ENCODE data around the gene ARHGAP26. TPM values are rescaled to one million over a fixed set of nuclear protein-coding genes. Genes with fewer than 3 reads are reported as not detected.

The ARHGAP26 gene
- total and polyA plus RNA-seq, 2 experiments from 2014 or later = 9.5 to 16.8 TPM

- TF ChIP-seq ZNF462 (CRISPR knock-in tag; IDR thresholded peaks at IDR 0.05) = no peak
- no peak for TF ChIP-seq ETS1 (IDR thresholded peaks at IDR 0.05)
- no peak for TF ChIP-seq REST (IDR thresholded peaks at IDR 0.05; ENCODE audit: unreplicated experiment)
- TF ChIP-seq EZH2 (IDR thresholded peaks at IDR 0.05; ENCODE audit: low read depth, unreplicated experiment) = no peak
These were observed 136.9 kb downstream of the ARHGAP26 start (continued) for GRCh38 chr5:142906863-142907671.

Measured in GM23338 (cell line).